Liver (tissue), 3 donors: Measurements from ENCODE around the gene EEA1.

Source experiments
- EGR1 ChIP-seq, 2 donors: IDR thresholded peaks; 2 replicates each; pipeline ENCODE4 v1.6.1; 2016 to 2018; ENCODE audit warnings: antibody characterized with exemption in 2 of 2, low read depth in 2 of 2
- TF ChIP-seq, protein P1 (sequence below): fragments of 150-350 bp; IDR thresholded peaks from 2 replicates; pipeline ENCODE4 v1.5.1; 2017; ENCODE audit warnings: improper control_type of control experiment, low read depth, low read length; ENCODE audit not compliant: missing input control
- TF ChIP-seq, protein P2 (sequence below): IDR thresholded peaks from 2 replicates; pipeline ENCODE4 v1.6.1; 2016; ENCODE audit warnings: antibody characterized with exemption
- TF ChIP-seq, protein P3 (sequence below): IDR thresholded peaks from 2 replicates; pipeline ENCODE4 v1.6.1; 2016; ENCODE audit warnings: antibody characterized with exemption, mild to moderate bottlenecking
- donor health status: healthy.
- donor health status: healthy.

DNA sequence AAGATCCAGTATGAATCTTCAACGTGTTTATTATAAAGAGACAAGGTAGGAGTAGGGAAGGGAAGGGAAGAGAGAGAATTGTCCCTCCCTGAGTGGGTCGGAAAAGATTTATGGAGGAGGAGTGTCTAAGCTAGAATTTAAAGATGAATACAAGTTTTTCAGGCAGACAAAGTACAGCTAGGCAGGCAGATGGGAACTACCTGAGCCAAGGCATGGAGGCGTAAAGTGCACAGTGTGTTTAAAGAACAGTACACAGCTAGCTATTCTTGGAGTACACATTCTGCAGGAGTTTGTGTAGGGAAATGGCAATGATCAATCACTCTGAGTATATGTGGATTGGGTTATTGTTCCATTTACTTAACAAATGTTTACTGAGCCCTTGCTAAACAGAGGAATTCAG is 206.2 kb downstream of the EEA1 start:
- no peak for TF ChIP-seq EGR1 (IDR thresholded peaks at IDR 0.05; ENCODE audit: low read depth in 2 of 2)
- TF ChIP-seq, protein P1, sequence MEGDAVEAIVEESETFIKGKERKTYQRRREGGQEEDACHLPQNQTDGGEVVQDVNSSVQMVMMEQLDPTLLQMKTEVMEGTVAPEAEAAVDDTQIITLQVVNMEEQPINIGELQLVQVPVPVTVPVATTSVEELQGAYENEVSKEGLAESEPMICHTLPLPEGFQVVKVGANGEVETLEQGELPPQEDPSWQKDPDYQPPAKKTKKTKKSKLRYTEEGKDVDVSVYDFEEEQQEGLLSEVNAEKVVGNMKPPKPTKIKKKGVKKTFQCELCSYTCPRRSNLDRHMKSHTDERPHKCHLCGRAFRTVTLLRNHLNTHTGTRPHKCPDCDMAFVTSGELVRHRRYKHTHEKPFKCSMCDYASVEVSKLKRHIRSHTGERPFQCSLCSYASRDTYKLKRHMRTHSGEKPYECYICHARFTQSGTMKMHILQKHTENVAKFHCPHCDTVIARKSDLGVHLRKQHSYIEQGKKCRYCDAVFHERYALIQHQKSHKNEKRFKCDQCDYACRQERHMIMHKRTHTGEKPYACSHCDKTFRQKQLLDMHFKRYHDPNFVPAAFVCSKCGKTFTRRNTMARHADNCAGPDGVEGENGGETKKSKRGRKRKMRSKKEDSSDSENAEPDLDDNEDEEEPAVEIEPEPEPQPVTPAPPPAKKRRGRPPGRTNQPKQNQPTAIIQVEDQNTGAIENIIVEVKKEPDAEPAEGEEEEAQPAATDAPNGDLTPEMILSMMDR, result no peak
- TF ChIP-seq, protein P2, sequence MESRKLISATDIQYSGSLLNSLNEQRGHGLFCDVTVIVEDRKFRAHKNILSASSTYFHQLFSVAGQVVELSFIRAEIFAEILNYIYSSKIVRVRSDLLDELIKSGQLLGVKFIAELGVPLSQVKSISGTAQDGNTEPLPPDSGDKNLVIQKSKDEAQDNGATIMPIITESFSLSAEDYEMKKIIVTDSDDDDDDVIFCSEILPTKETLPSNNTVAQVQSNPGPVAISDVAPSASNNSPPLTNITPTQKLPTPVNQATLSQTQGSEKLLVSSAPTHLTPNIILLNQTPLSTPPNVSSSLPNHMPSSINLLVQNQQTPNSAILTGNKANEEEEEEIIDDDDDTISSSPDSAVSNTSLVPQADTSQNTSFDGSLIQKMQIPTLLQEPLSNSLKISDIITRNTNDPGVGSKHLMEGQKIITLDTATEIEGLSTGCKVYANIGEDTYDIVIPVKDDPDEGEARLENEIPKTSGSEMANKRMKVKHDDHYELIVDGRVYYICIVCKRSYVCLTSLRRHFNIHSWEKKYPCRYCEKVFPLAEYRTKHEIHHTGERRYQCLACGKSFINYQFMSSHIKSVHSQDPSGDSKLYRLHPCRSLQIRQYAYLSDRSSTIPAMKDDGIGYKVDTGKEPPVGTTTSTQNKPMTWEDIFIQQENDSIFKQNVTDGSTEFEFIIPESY, result no peak
- TF ChIP-seq, protein P3, sequence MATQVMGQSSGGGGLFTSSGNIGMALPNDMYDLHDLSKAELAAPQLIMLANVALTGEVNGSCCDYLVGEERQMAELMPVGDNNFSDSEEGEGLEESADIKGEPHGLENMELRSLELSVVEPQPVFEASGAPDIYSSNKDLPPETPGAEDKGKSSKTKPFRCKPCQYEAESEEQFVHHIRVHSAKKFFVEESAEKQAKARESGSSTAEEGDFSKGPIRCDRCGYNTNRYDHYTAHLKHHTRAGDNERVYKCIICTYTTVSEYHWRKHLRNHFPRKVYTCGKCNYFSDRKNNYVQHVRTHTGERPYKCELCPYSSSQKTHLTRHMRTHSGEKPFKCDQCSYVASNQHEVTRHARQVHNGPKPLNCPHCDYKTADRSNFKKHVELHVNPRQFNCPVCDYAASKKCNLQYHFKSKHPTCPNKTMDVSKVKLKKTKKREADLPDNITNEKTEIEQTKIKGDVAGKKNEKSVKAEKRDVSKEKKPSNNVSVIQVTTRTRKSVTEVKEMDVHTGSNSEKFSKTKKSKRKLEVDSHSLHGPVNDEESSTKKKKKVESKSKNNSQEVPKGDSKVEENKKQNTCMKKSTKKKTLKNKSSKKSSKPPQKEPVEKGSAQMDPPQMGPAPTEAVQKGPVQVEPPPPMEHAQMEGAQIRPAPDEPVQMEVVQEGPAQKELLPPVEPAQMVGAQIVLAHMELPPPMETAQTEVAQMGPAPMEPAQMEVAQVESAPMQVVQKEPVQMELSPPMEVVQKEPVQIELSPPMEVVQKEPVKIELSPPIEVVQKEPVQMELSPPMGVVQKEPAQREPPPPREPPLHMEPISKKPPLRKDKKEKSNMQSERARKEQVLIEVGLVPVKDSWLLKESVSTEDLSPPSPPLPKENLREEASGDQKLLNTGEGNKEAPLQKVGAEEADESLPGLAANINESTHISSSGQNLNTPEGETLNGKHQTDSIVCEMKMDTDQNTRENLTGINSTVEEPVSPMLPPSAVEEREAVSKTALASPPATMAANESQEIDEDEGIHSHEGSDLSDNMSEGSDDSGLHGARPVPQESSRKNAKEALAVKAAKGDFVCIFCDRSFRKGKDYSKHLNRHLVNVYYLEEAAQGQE, result no peak
